Transverse colon (tissue), 4 donors: Measurements from ENCODE around the gene NR0B2. TPM values are rescaled to one million over a fixed set of nuclear protein-coding genes. Genes with fewer than 3 reads are reported as not detected.

Experiments
- DNase-seq: peaks from one replicate; pipeline ENCODE4 v3.0.0-alpha.2; 2019
- H3K27ac ChIP-seq, 4 donors: fragments of 200-600 bp; sonication (generic); 2 replicates each; pipeline ENCODE4 v1.5.1; 2016 to 2018; ENCODE audit warnings: inconsistent platforms in 4 of 4
- H3K27me3 ChIP-seq: fragments of 200-600 bp; sonication (generic); 2 replicates; pipeline ENCODE4 v1.5.1; 2017; ENCODE audit warnings: inconsistent platforms
- H3K36me3 ChIP-seq, 4 donors: fragments of 200-600 bp; sonication (generic); 2 replicates each; pipeline ENCODE4 v1.5.1; 2017 to 2019; ENCODE audit warnings: inconsistent platforms in 4 of 4
- H3K4me1 ChIP-seq, 4 donors: fragments of 200-600 bp; sonication (generic); 2 replicates each; pipeline ENCODE4 v1.5.1; 2017 to 2020; ENCODE audit warnings: inconsistent platforms in 4 of 4
- H3K4me3 ChIP-seq, 4 donors: fragments of 200-600 bp; sonication (generic); 1 replicate in 1 of 4; 2 replicates in 3 of 4; pipeline versions ENCODE4 v1.5.1 to v1.6.1; 2017 to 2019; ENCODE audit warnings: inconsistent platforms in 4 of 4
- H3K9me3 ChIP-seq, 2 donors: fragments of 200-600 bp; sonication (generic); 2 replicates each; pipeline ENCODE4 v1.5.1; 2017 to 2019; ENCODE audit warnings: inconsistent platforms in 2 of 2
- CTCF ChIP-seq, 5 experiments: fragments of 200-600 bp in 3 of 5; fragments of 450-650 bp in 2 of 5; sonication (generic) in 3 of 5; IDR thresholded peaks; 1 replicate in 2 of 5; 2 replicates in 3 of 5; pipeline ENCODE4 v1.5.1; 2016 to 2017; ENCODE audit warnings: antibody characterized with exemption in 5 of 5, inconsistent platforms in 3 of 5, mild to moderate bottlenecking in 2 of 5, moderate library complexity in 1 of 5
- EP300 ChIP-seq: sonication (generic); formaldehyde crosslinking; IDR thresholded peaks from one replicate; pipeline ENCODE4 v1.6.1; 2017; ENCODE audit warnings: antibody characterized with exemption, low read depth
- POLR2A ChIP-seq: fragments of 450-650 bp; IDR thresholded peaks from one replicate; pipeline ENCODE4 v1.6.1; 2016; ENCODE audit warnings: antibody characterized with exemption, mild to moderate bottlenecking, moderate library complexity
- POLR2AphosphoS5 ChIP-seq, 3 donors: sonication (generic); formaldehyde crosslinking; IDR thresholded peaks; one replicate each; pipeline ENCODE4 v1.6.1; 2016; ENCODE audit warnings: antibody characterized with exemption in 3 of 3
- WGBS, 2 donors: methylation state at CpG; one replicate each; pipeline ENCODE4 v1.1.5; 2018; ENCODE audit warnings: low coverage in 1 of 2; 5-methylcytosine and 5-hydroxymethylcytosine counted together
- in situ Hi-C, 4 donors: fragments of 200-750 bp; cut with MboI; loops; one replicate each; pipeline versions ENCODE4 v1.15.0 to v1.15.1; 2017; ENCODE audit warnings: low sequenced_read_pairs in 3 of 4, low pct_ligation_motif_present in 1 of 4, low pct_unique_long_range_greater_than_20kb in 1 of 4
- intact Hi-C: fragments of 100-400 bp; cut with DNase I; formaldehyde crosslinking; loops from one replicate; pipeline ENCODE4 v1.15.1; 2023; ENCODE audit warnings: low total_unique reads
- total RNA-seq, 4 donors: library from RNA; depleted of rRNA; stranded (reverse); fragments of >200 nt; gene quantifications; one replicate each; pipeline ENCODE4 v1.1.0, GENCODE V29; 2016

Gene NR0B2
- total RNA-seq, 4 donors from 2014 or later = 0.95 to 2.7 TPM; not detected in 2

GRCh38 chr1:26932531-26932930 lies 18.8 kb upstream of the NR0B2 start:
- Histone ChIP-seq H3K4me3 (no peak overlapping the region), H3K27me3 (no peaks in the 10 kb centered on the region), H3K9me3 (no peaks in the 10 kb centered on the region), H3K36me3 (peaks cover 0 to 21% (median 5%) of the 10 kb centered on the region in 4 donors), H3K4me1 (no peaks in the 10 kb centered on the region), H3K27ac (no peak overlapping the region)
- DNase-seq = no peak
- in situ Hi-C loops = no loop called here
- intact Hi-C loops = no loop called here
- 69 to 73% methylated on average over 3 of the region's 3 CpGs for WGBS, 2 donors
- no peak for TF ChIP-seq POLR2AphosphoS5 (IDR thresholded peaks at IDR 0.05)
- TF ChIP-seq CTCF (IDR thresholded peaks at IDR 0.05) = no peak
- TF ChIP-seq POLR2A = no peak
- TF ChIP-seq EP300 = no peak

GRCh38 chr1:26923711-26924110 lies 9.9 kb upstream of the NR0B2 start:
- no peaks in the 10 kb centered on the region for H3K9me3 ChIP-seq
- H3K27ac ChIP-seq = no peak overlapping the region
- in situ Hi-C loops (no loop called here), intact Hi-C loops (no loop called here)
- TF ChIP-seq EP300 (no peak), POLR2A (no peak)
- no peaks in the 10 kb centered on the region for H3K27me3 ChIP-seq
- H3K4me1 ChIP-seq = peaks cover 8 to 23% (median 20%) of the 10 kb centered on the region in 4 donors
- no peak overlapping the region for H3K4me3 ChIP-seq
- no peak for DNase-seq
- 75 to 98% methylated on average over 1 to 3 of the region's 3 CpGs for WGBS, 2 donors
- peaks cover 0 to 35% (median 12%) of the 10 kb centered on the region in 4 donors for H3K36me3 ChIP-seq

- peaks cover 8 to 23% (median 20%) of the 10 kb centered on the region in 4 donors for H3K4me1 ChIP-seq
- H3K36me3 ChIP-seq = peaks cover 0 to 29% (median 9%) of the 10 kb centered on the region in 4 donors
- WGBS, 2 donors = 88 to 100% methylated on average over 2 to 3 of the region's 3 CpGs
- no peak overlapping the region for H3K27ac ChIP-seq
- peak overlapping the region in 1 of 4 donors; percentile 77 for H3K4me3 ChIP-seq
- H3K9me3 ChIP-seq = no peaks in the 10 kb centered on the region
- intact Hi-C loops (no loop called here), in situ Hi-C loops (no loop called here)
- no peaks in the 10 kb centered on the region for H3K27me3 ChIP-seq
- no peak for DNase-seq
- TF ChIP-seq EP300 = no peak
- no peak for TF ChIP-seq CTCF (IDR thresholded peaks at IDR 0.05)
- TF ChIP-seq POLR2AphosphoS5 (IDR thresholded peaks at IDR 0.05) = no peak
- TF ChIP-seq POLR2A = no peak
Observed at GRCh38 chr1:26922901-26923300, 9.1 kb upstream of the NR0B2 start.

GRCh38 chr1:26922431-26922729 lies 8.6 kb upstream of the NR0B2 start:
- DNase-seq = no peak
- intact Hi-C loops (no loop called here), in situ Hi-C loops (no loop called here)
- WGBS, 2 donors = 13 to 18% methylated on average over 3 to 6 of the region's 6 CpGs
- Histone ChIP-seq H3K4me3 (peak overlapping the region; percentile 74 to 98 (median 78)), H3K27ac (peak overlapping the region in 3 of 4 donors; percentile 85 to 94 (median 93)), H3K4me1 (peaks cover 8 to 23% (median 20%) of the 10 kb centered on the region in 4 donors), H3K36me3 (peaks cover 0 to 24% (median 8%) of the 10 kb centered on the region in 4 donors), H3K27me3 (no peaks in the 10 kb centered on the region), H3K9me3 (no peaks in the 10 kb centered on the region)
- TF ChIP-seq EP300 = no peak
- TF ChIP-seq POLR2AphosphoS5 (IDR thresholded peaks at IDR 0.05) = no peak
- no peak for TF ChIP-seq POLR2A
- no peak for TF ChIP-seq CTCF (IDR thresholded peaks at IDR 0.05)
